Measurements from ENCODE around the gene KRT7.
"Not testable (repeated sequence)": the region's sequence is repeated elsewhere in the genome, so short reads cannot be mapped to it uniquely, and the experiment has no call there.

The KRT7 gene

GRCh38 chr12:52252175-52252615 lies 19.2 kb downstream of the KRT7 start:
- not testable (repeated sequence) for H3K36me3 ChIP-seq (ENCODE audit: control insufficient read depth, low read depth, low read length); H3K27ac ChIP-seq (ENCODE audit: low read length); H3K4me1 ChIP-seq (ENCODE audit: control insufficient read depth, low read depth, low read length); H3K4me3 ChIP-seq (ENCODE audit: low read length); H3K9me3 ChIP-seq (ENCODE audit: control insufficient read depth, low read depth, low read length); H3K9ac ChIP-seq (ENCODE audit: low read length)
- H3K27me3 ChIP-seq (ENCODE audit: control insufficient read depth, insufficient read depth, low read length) = peaks cover 63% of the 10 kb centered on the region

GRCh38 chr12:52252728-52253343 lies 19.8 kb downstream of the KRT7 start:
- Histone ChIP-seq H3K9ac (ENCODE audit: low read length) (no peak overlapping the region), H3K4me3 (ENCODE audit: low read length) (no peak overlapping the region), H3K27ac (ENCODE audit: low read length) (no peak overlapping the region), H3K27me3 (ENCODE audit: control insufficient read depth, insufficient read depth, low read length) (peaks cover 69% of the 10 kb centered on the region), H3K4me1 (ENCODE audit: control insufficient read depth, low read depth, low read length) (peaks cover under 1% of the 10 kb centered on the region), H3K9me3 (ENCODE audit: control insufficient read depth, low read depth, low read length) (no peaks in the 10 kb centered on the region), H3K36me3 (ENCODE audit: control insufficient read depth, low read depth, low read length) (no peaks in the 10 kb centered on the region)

DNA sequence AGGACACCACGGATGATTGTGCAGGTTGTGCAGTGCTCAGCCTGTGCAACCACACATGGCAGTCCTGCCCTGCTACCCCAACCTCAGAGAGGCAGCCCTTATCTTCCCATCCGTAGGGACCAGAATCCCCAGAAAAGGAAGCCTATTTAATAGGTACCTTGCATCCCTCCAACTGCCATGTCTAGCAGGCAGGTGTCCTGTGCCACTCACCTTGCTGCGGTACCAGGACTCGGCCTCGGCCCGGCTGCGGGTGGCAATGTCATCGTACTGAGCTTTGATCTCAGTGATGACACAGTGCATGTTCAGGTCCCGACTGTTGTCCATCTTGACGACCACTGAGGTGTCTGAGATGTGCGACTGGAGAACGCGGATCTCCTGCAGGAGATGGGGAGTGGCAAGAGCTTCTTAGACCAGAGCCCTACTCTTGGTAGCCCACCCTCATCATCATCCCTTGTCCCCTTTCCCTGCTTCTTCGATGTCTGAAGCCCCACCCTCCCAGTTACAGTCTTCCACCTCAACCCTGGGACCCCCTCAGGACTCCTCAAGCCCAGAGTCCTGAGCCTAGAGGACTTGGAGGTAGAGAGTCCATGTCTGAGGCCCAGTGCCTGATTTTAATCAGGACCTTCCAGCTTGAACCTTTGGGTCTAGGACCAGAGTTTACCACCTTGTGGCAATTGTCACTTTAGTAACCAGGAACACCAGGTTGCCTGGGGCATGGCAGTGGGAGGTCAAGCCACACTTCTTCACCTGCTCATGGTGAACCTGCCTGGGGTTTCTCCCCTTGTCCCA lies 20.5 kb downstream of the KRT7 start:
- Histone ChIP-seq H3K27ac (ENCODE audit: low read length) (no peak overlapping the region), H3K36me3 (ENCODE audit: control insufficient read depth, low read depth, low read length) (no peaks in the 10 kb centered on the region), H3K4me1 (ENCODE audit: control insufficient read depth, low read depth, low read length) (no peaks in the 10 kb centered on the region), H3K4me3 (ENCODE audit: low read length) (no peak overlapping the region), H3K27me3 (ENCODE audit: control insufficient read depth, insufficient read depth, low read length) (peaks cover 72% of the 10 kb centered on the region), H3K9ac (ENCODE audit: low read length) (no peak overlapping the region), H3K9me3 (ENCODE audit: control insufficient read depth, low read depth, low read length) (no peaks in the 10 kb centered on the region)

DNA sequence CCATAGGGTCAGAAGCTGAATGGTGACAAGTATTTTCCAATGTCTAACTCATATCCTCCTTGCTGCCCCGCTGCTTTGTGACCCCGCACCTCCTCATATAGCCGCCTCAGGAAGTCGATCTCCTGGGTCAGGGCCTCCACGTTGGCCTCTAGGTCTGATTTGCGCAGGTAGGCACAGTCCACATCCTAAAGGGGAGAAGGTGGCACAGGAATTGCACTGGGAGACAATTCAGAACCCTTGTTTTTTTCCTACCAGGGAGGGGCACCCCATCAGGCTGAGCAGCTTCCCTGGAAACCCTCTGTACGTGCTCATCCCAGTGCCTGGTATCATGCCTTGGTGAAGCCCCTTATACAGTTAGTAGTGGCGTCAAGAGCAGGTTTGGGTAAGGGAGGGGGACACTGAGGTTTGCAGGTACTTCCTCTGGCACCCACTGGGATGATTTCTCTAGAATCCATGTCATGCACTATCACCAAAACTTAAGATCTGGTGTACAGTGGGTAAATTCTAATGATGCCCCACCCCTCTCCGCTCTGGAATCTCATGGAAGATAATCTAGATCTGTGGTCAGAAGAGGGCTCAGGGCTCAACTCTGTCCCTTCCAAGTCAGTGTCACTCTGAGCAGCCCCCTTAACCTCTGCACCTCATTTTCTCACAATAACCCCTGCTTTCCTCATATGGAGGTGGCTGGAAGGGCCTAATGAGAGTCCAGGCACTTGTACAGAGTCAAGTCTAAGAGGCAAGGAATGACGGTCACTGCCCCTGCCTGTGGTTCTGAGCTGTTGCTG lies 21.3 kb downstream of the KRT7 start:
- Histone ChIP-seq H3K4me1 (ENCODE audit: control insufficient read depth, low read depth, low read length) (no peaks in the 10 kb centered on the region), H3K27me3 (ENCODE audit: control insufficient read depth, insufficient read depth, low read length) (peaks cover 72% of the 10 kb centered on the region), H3K27ac (ENCODE audit: low read length) (no peak overlapping the region)

DNA sequence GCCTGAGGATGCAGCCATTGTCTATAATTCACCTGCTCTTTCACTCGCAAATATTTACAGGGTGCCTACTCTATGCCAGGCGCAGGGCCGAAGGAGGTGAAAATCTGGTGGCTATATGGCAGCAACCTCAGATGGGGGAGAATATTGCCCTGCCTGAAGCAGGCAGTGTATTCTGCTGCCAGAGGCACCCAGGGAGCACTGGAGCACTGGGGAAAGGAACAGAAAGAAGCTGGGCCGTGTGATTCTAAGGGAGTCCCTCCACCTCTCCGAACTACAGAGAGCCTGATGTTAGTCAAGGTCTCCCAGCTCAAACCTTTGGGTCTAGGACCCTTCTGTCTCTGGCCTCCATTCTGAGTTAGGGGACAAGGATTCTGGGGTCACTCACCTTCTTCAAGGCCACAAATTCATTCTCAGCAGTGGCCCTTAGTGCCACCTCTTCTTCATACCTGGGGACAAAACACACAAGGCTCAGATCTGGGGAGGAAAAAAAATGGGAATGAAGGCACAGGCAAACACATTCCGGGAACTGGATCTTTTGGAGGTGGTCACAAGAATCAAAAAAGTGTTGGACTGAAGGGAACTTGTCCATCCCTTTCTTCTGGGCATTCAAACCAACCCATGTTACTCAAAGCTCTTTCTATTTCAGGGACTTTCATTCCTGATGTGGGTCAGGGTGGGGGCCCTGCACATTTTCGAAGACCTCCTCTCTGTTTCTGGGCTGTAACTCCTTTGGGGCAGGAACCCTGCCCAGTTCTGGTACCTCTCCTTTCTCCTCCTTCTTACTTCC lies 22.1 kb downstream of the KRT7 start:
- Histone ChIP-seq H3K4me1 (ENCODE audit: control insufficient read depth, low read depth, low read length) (no peaks in the 10 kb centered on the region), H3K4me3 (ENCODE audit: low read length) (no peak overlapping the region), H3K36me3 (ENCODE audit: control insufficient read depth, low read depth, low read length) (no peaks in the 10 kb centered on the region), H3K27me3 (ENCODE audit: control insufficient read depth, insufficient read depth, low read length) (peaks cover 72% of the 10 kb centered on the region), H3K9ac (ENCODE audit: low read length) (no peak overlapping the region), H3K9me3 (ENCODE audit: control insufficient read depth, low read depth, low read length) (no peaks in the 10 kb centered on the region), H3K27ac (ENCODE audit: low read length) (no peak overlapping the region)

More for the DNA sequence above, 21.3 kb downstream of the KRT7 start:
- H3K9me3 ChIP-seq (ENCODE audit: control insufficient read depth, low read depth, low read length) = no peaks in the 10 kb centered on the region
- no peak overlapping the region for H3K9ac ChIP-seq (ENCODE audit: low read length)
- H3K36me3 ChIP-seq (ENCODE audit: control insufficient read depth, low read depth, low read length) = no peaks in the 10 kb centered on the region
- H3K4me3 ChIP-seq (ENCODE audit: low read length) = no peak overlapping the region

DNA sequence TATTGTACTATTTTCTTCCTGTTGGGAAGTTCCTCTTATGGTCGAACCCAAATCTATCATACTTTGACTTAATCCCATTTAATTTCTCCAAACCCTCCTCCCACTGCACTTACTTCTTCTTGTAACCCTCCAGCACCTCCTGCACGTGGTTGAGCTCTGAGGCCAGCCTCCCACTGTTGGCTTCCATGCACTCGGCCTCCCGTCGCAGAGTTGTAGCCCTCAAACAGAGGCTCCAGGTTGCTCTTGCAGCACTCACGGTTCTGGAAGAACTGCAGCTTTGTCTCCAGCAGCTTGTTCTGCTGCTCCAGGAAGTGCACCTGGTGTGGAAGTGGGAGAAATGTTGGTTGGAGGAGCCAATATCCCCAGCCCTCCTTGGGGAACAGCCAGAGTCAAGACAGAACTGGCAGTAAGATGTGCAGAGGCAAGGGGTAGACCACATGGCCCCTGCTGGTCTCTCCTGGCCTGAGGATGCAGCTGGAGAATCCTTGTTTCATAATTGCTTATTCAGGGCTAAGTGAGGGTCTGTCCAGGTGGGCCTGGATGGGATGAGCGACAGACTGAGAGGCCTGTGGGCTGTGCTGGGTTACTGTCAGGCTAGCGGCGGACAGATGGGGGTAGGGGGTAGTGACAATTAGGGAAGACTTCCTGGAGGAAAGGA lies 23.0 kb downstream of the KRT7 start:
- no peaks in the 10 kb centered on the region for H3K36me3 ChIP-seq (ENCODE audit: control insufficient read depth, low read depth, low read length)
- no peak overlapping the region for H3K9ac ChIP-seq (ENCODE audit: low read length)
- peaks cover 5% of the 10 kb centered on the region for H3K4me1 ChIP-seq (ENCODE audit: control insufficient read depth, low read depth, low read length)
- H3K27me3 ChIP-seq (ENCODE audit: control insufficient read depth, insufficient read depth, low read length) = peaks cover 67% of the 10 kb centered on the region
- H3K9me3 ChIP-seq (ENCODE audit: control insufficient read depth, low read depth, low read length) = no peaks in the 10 kb centered on the region
- H3K27ac ChIP-seq (ENCODE audit: low read length) = no peak overlapping the region
- no peak overlapping the region for H3K4me3 ChIP-seq (ENCODE audit: low read length)

DNA sequence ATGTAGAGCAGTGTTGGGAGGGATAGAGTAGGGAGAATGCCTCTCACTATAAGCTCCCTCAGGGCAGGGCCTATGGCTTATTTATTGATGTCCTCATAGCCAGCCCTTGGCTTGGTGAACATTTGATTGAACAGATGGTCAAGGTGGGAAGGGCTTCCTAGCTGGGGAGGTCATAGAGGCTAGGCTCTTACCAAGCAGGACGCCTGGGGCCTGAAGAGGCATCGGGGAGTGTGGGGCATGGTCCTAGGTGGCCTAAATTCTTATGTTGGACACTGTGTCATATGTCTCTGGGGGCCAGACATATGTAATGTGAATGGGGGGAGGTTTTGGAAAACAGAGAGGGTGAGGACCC lies 23.5 kb downstream of the KRT7 start:
- Histone ChIP-seq H3K27me3 (ENCODE audit: control insufficient read depth, insufficient read depth, low read length) (peaks cover 62% of the 10 kb centered on the region), H3K4me1 (ENCODE audit: control insufficient read depth, low read depth, low read length) (peaks cover 5% of the 10 kb centered on the region)

DNA sequence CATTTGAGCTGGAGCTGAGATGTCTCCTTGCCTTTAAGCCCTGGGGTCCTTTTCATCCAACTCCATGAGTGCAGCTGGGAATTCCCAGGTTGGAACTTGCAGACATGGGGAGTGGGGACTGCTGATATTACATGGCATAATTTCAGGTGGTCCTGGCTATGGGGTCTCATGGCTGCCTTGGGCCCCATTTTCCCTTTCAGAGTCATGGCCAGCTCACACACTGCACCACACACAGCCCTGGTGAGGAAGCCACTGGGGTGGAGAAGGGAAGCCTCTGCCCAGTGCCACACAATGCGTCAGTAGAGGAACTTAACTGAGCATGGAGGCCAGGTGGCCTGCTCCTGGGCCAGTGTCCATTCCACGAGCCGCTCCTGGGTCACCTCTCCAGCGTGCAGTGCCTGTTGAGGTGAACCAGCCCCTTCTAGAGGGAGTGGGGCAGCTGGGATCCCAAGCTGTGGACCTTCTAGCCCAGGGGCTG lies 24.1 kb downstream of the KRT7 start:
- Histone ChIP-seq H3K4me3 (ENCODE audit: low read length) (no peak overlapping the region), H3K36me3 (ENCODE audit: control insufficient read depth, low read depth, low read length) (no peaks in the 10 kb centered on the region), H3K27ac (ENCODE audit: low read length) (no peak overlapping the region), H3K9ac (ENCODE audit: low read length) (no peak overlapping the region), H3K27me3 (ENCODE audit: control insufficient read depth, insufficient read depth, low read length) (peaks cover 58% of the 10 kb centered on the region), H3K9me3 (ENCODE audit: control insufficient read depth, low read depth, low read length) (no peaks in the 10 kb centered on the region), H3K4me1 (ENCODE audit: control insufficient read depth, low read depth, low read length) (peaks cover 5% of the 10 kb centered on the region)

More for the DNA sequence above, 23.5 kb downstream of the KRT7 start:
- Histone ChIP-seq H3K9ac (ENCODE audit: low read length) (no peak overlapping the region), H3K9me3 (ENCODE audit: control insufficient read depth, low read depth, low read length) (no peaks in the 10 kb centered on the region), H3K4me3 (ENCODE audit: low read length) (no peak overlapping the region), H3K36me3 (ENCODE audit: control insufficient read depth, low read depth, low read length) (no peaks in the 10 kb centered on the region), H3K27ac (ENCODE audit: low read length) (no peak overlapping the region)

DNA sequence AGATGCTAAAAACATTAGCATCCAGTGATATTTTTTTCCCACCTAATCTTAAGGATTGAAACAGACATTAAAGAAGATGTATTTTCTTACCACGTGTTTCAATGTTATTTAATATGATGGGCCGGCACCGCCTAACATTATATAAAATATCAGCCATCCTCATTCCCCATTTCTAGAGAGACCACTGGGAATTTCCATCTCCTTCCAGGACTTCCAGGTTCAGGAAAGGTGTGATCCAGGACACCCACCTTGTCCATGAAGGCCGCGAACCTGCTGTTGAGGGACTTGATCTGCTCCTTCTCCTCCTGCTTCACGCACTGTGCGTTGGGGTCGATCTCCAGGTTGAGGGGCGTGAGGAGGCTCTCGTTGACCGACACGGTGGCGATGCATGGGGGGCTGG lies 24.9 kb downstream of the KRT7 start:
- not testable (repeated sequence) for H3K4me1 ChIP-seq (ENCODE audit: control insufficient read depth, low read depth, low read length); H3K9ac ChIP-seq (ENCODE audit: low read length); H3K9me3 ChIP-seq (ENCODE audit: control insufficient read depth, low read depth, low read length); H3K36me3 ChIP-seq (ENCODE audit: control insufficient read depth, low read depth, low read length); H3K27ac ChIP-seq (ENCODE audit: low read length)
- H3K4me3 ChIP-seq (ENCODE audit: low read length) = peak overlapping the region; percentile 8
- H3K27me3 ChIP-seq (ENCODE audit: control insufficient read depth, insufficient read depth, low read length) = peaks cover 58% of the 10 kb centered on the region

GRCh38 chr12:52258335-52258901 lies 25.4 kb downstream of the KRT7 start:
- no peak overlapping the region for H3K9ac ChIP-seq (ENCODE audit: low read length)
- H3K4me3 ChIP-seq (ENCODE audit: low read length) = peak overlapping the region; percentile 8
- H3K4me1 ChIP-seq (ENCODE audit: control insufficient read depth, low read depth, low read length) = peaks cover 5% of the 10 kb centered on the region
- no peaks in the 10 kb centered on the region for H3K9me3 ChIP-seq (ENCODE audit: control insufficient read depth, low read depth, low read length)
- no peaks in the 10 kb centered on the region for H3K36me3 ChIP-seq (ENCODE audit: control insufficient read depth, low read depth, low read length)
- H3K27ac ChIP-seq (ENCODE audit: low read length) = no peak overlapping the region
- H3K27me3 ChIP-seq (ENCODE audit: control insufficient read depth, insufficient read depth, low read length) = peaks cover 58% of the 10 kb centered on the region
